ENCODE measurements around the gene SPEN. TPM values are rescaled to one million over a fixed set of nuclear protein-coding genes. Genes with fewer than 3 reads are reported as not detected.
"Not testable (repeated sequence)": the region's sequence is repeated elsewhere in the genome, so short reads cannot be mapped to it uniquely, and the experiment has no call there.

Gene SPEN
- polyA plus RNA-seq = 10 to 100 TPM in 1 of 3 donors, 1 to 10 TPM in 2; 1.2 to 46.0 (median 6.0) TPM

DNA sequence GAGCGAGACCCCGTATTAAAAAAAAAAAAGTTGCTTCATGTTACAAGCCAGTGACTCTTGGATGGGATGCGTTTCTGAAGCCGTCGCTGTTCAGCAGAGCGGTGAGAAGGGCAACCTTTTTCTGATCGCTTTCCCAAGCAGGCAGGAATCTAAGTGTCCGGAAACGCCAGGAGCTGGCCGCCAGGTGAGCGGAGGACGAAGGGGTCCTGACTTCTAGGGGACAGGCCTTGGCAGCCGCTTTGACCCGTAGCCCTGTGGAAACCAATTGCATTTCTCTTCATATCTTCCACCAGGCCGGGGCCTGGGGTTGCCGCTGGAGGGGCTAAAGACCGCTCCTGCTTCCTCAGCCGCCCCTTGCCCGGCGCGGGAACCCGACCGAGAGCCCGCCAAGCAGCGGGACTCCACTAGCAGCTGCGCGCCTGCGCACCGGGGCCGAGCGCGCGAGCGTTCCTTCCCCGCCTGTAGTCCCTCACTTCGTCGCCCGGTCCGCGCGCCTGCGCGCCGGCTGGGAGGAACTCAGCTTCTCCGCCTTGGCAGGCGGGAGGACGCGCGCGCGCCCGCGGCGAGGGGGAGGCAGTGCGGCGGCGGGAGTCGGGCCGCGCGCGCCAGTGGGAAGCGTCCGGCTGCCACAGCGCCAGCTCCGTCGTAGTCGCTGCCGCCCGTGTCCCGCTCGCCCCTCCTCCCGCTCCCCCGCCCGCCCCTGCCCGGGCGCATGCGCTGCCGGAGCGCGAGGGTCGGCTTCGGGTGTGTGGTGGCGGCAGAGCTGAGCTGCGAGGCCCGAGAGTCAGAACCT is at the start of gene SPEN:
Gene SPEN, plus strand, starts transcription at position 608 of the 793 bp plus-strand sequence. CDS start 361 bp downstream, outside the sequence.
- Mint-ChIP-seq H3K4me1 (peaks cover 44 to 55% of the 10 kb centered on the region in 2 donors), H3K27ac (peak within 1 kb of the TSS; percentile 93 to 98 (median 97)), H3K4me3 (peak within 1 kb of the TSS; percentile 92 to 99 (median 97)), H3K36me3 (no peaks in the 10 kb centered on the region), H3K9me3 (no peaks in the 10 kb centered on the region), H3K27me3 (ENCODE audit: low read depth in 3 of 3) (peaks cover 3 to 13% (median 9%) of the 10 kb centered on the region in 3 donors)
- peak; percentile 98 to 99 (median 99) for DNase-seq

DNA sequence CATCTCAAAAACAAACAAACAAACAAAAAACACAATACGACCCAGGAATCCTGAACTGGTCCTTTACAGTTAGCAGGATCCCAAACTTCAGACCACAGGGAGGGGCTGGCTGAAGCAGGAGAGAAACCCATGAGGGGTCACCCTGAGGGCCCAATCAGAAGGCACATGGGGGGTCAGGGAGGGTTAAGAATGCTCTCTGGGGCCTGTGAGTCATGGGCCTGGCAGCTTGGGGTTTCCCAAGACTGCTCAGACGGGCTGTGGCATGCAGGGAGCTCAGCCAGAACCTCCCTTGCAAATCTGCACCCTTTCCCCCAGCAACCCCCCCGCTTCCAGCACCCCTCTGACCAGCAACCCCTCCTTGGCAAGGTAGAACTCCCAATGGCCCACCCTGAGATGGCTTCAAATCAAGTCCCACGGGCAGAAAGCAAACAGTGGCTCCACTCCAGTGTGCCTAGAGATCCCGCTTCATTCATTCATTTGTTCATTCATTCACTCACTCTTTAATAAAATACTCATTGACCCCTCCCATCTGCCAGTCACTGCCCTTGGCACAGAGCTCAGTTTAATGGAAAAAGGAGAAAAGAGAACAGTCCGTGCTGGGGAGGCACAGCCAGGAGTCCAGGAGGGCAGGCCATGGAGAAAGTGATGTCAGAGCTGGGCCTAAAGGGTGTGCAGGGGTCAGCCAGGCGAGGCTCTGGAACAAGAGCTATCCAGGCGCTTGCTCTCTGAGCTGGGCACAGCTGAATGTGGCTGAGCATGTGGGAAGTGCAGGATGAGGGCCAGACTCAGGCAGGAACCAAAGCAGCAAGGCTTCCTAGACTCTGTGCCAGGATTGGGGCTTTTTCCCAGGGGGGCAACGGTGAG is 48.3 kb upstream of the SPEN start:
- Mint-ChIP-seq H3K36me3 (no peaks in the 10 kb centered on the region), H3K27ac (no peak overlapping the region)

GRCh38 chr1:15799928-15800835 is 47.3 kb upstream of the SPEN start:
- no peaks in the 10 kb centered on the region for H3K9me3 Mint-ChIP-seq
- H3K27ac Mint-ChIP-seq = peak overlapping the region in 1 of 6 donors; percentile 40
- H3K27me3 Mint-ChIP-seq (ENCODE audit: low read depth in 3 of 3) = peaks cover 0 to 9% (median 1%) of the 10 kb centered on the region in 3 donors
- H3K4me3 Mint-ChIP-seq = no peak overlapping the region
- H3K4me1 Mint-ChIP-seq = no peaks in the 10 kb centered on the region
- DNase-seq = no peak
- no peaks in the 10 kb centered on the region for H3K36me3 Mint-ChIP-seq

More for the DNA sequence above, 48.3 kb upstream of the SPEN start:
- H3K4me1 Mint-ChIP-seq = no peaks in the 10 kb centered on the region
- no peaks in the 10 kb centered on the region for H3K9me3 Mint-ChIP-seq
- H3K4me3 Mint-ChIP-seq = no peak overlapping the region
- no peak for DNase-seq
- peaks cover 0 to 9% (median 1%) of the 10 kb centered on the region in 3 donors for H3K27me3 Mint-ChIP-seq (ENCODE audit: low read depth in 3 of 3)

DNA sequence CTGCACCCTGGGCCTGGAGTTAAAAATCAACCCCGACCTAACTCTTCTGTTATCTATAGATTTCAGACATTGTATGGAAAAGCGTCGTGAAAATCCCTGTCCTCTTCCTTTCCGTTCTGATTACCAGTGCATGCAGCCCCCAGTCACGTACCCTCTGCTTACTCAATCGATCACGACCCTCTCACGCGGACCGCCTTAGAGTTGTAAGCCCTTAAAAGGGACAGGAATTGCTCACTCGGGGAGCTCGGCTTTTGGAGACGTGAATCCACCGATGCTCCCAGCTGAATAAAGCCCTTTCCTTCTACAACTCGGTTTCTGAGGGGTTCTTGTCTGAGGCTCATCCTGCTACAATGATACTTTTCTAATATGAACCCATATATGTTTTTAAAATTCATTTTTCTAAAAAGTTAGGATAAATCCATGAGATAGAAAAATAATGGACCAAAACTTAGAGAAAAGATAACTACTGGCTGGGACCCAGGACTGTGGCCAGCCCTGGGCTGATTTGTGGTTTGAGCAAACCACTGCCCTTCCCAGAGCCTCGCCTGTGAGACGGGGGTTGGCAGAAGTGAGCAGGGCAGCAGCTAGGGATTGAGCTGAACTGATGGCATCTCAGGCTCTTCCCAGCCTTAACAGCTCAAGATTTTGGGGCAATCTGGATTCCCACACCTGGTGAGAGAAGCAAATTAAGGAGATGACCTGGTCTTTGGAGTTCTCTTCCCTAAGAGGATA is 45.1 kb upstream of the SPEN start:
- peaks cover 0 to 9% (median 3%) of the 10 kb centered on the region in 3 donors for H3K27me3 Mint-ChIP-seq (ENCODE audit: low read depth in 3 of 3)
- H3K27ac Mint-ChIP-seq = no peak overlapping the region
- no peak overlapping the region for H3K4me3 Mint-ChIP-seq
- H3K9me3 Mint-ChIP-seq = no peaks in the 10 kb centered on the region
- H3K36me3 Mint-ChIP-seq = no peaks in the 10 kb centered on the region
- no peaks in the 10 kb centered on the region for H3K4me1 Mint-ChIP-seq
- no peak for DNase-seq

DNA sequence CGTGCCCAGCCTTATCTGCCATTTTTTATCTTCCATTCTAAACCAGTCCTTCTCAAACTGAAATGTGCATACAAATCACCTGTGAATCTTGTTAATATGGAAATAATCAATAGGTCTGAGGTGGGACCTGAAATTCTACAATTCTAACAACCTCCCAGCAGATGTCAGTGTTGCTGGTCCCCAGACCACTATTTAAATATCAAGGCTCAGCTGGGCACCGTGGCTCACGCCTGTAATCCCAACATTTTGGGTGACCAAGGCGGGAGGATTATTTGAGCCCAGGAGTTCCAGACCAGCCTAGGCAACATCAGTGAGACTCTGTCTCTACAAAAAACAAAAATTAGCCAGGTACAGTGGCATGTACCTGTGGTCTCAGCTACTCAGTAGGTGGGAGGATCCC is 44.1 kb upstream of the SPEN start:
- H3K9me3 Mint-ChIP-seq = no peaks in the 10 kb centered on the region
- no peak overlapping the region for H3K4me3 Mint-ChIP-seq
- H3K27me3 Mint-ChIP-seq (ENCODE audit: low read depth in 3 of 3) = peaks cover 0 to 9% (median 5%) of the 10 kb centered on the region in 3 donors
- H3K36me3 Mint-ChIP-seq = no peaks in the 10 kb centered on the region
- no peaks in the 10 kb centered on the region for H3K4me1 Mint-ChIP-seq
- H3K27ac Mint-ChIP-seq = no peak overlapping the region
- DNase-seq = peak in 1 of 3 donors; percentile 16

GRCh38 chr1:15804060-15804459 is 43.4 kb upstream of the SPEN start:
- peaks cover 0 to 9% (median 5%) of the 10 kb centered on the region in 3 donors for H3K27me3 Mint-ChIP-seq (ENCODE audit: low read depth in 3 of 3)
- H3K27ac Mint-ChIP-seq = no peak overlapping the region
- DNase-seq = no peak
- H3K4me3 Mint-ChIP-seq = no peak overlapping the region
- no peaks in the 10 kb centered on the region for H3K36me3 Mint-ChIP-seq
- no peaks in the 10 kb centered on the region for H3K4me1 Mint-ChIP-seq
- no peaks in the 10 kb centered on the region for H3K9me3 Mint-ChIP-seq

DNA sequence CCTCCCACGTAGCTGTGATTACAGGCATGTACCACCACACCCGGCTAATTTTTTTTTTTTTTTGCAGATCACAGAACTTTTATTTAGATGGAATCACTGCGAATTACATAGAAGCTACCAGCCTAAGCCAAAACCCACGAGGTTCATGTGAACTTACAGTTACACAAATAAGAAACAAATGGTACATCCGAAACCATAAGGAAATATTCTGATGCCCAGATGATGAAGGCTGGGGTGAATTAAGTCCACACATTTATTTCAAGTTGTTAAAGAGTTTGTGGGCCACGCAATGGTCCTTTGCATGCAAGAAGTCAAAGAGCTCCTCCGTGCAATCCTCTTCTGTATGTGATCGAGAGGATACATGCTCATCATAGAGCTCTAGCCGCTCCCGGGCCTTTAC is 40.4 kb upstream of the SPEN start:
- H3K27me3 Mint-ChIP-seq (ENCODE audit: low read depth in 3 of 3) = peaks cover 0 to 5% (median 4%) of the 10 kb centered on the region in 3 donors
- H3K4me1 Mint-ChIP-seq = no peaks in the 10 kb centered on the region
- no peak overlapping the region for H3K4me3 Mint-ChIP-seq
- H3K27ac Mint-ChIP-seq = no peak overlapping the region
- DNase-seq = no peak
- H3K36me3 Mint-ChIP-seq = no peaks in the 10 kb centered on the region
- H3K9me3 Mint-ChIP-seq = no peaks in the 10 kb centered on the region

- not testable (repeated sequence) for H3K4me1 Mint-ChIP-seq, H3K9me3 Mint-ChIP-seq
These were observed 40.0 kb upstream of the SPEN start, which contains the start of gene UQCRHL for GRCh38 chr1:15807549-15807948. TSS of gene UQCRHL (minus strand) at chr1:15807649. CDS start at chr1:15807649, 0 bp downstream.

GRCh38 chr1:15808955-15809354 is 38.6 kb upstream of the SPEN start:
- Mint-ChIP-seq H3K9me3 (no peaks in the 10 kb centered on the region), H3K27me3 (ENCODE audit: low read depth in 3 of 3) (peaks cover 0 to 4% (median 0%) of the 10 kb centered on the region in 3 donors), H3K27ac (no peak overlapping the region), H3K36me3 (no peaks in the 10 kb centered on the region), H3K4me3 (no peak overlapping the region), H3K4me1 (no peaks in the 10 kb centered on the region)
- DNase-seq = no peak

More at GRCh38 chr1:15807549-15807948, 40.0 kb upstream of the SPEN start, which contains the start of gene UQCRHL:
- H3K4me3 Mint-ChIP-seq; H3K27ac Mint-ChIP-seq; H3K36me3 Mint-ChIP-seq; DNase-seq; H3K27me3 Mint-ChIP-seq (ENCODE audit: low read depth in 3 of 3): not testable (repeated sequence)

- Mint-ChIP-seq H3K27ac (no peak overlapping the region), H3K9me3 (no peaks in the 10 kb centered on the region), H3K4me1 (no peaks in the 10 kb centered on the region), H3K4me3 (no peak overlapping the region), H3K36me3 (no peaks in the 10 kb centered on the region), H3K27me3 (ENCODE audit: low read depth in 3 of 3) (peaks cover 0 to 4% (median 0%) of the 10 kb centered on the region in 3 donors)
- no peak for DNase-seq
These were observed 37.4 kb upstream of the SPEN start for GRCh38 chr1:15810073-15810472.

- Mint-ChIP-seq H3K4me3 (no peak overlapping the region), H3K27ac (no peak overlapping the region), H3K4me1 (peaks cover 4 to 7% of the 10 kb centered on the region in 2 donors), H3K27me3 (ENCODE audit: low read depth in 3 of 3) (no peaks in the 10 kb centered on the region), H3K9me3 (no peaks in the 10 kb centered on the region), H3K36me3 (no peaks in the 10 kb centered on the region)
- no peak for DNase-seq
These were observed 30.8 kb upstream of the SPEN start for GRCh38 chr1:15816674-15817073.

- peaks cover 3 to 4% of the 10 kb centered on the region in 2 donors for H3K4me1 Mint-ChIP-seq
- H3K4me3 Mint-ChIP-seq = no peak overlapping the region
- DNase-seq = no peak
- no peaks in the 10 kb centered on the region for H3K27me3 Mint-ChIP-seq (ENCODE audit: low read depth in 3 of 3)
- H3K9me3 Mint-ChIP-seq = no peaks in the 10 kb centered on the region
- peak overlapping the region in 1 of 6 donors; percentile 42 for H3K27ac Mint-ChIP-seq
- H3K36me3 Mint-ChIP-seq = no peaks in the 10 kb centered on the region
These were observed 27.0 kb upstream of the SPEN start for GRCh38 chr1:15820478-15820877.

DNA sequence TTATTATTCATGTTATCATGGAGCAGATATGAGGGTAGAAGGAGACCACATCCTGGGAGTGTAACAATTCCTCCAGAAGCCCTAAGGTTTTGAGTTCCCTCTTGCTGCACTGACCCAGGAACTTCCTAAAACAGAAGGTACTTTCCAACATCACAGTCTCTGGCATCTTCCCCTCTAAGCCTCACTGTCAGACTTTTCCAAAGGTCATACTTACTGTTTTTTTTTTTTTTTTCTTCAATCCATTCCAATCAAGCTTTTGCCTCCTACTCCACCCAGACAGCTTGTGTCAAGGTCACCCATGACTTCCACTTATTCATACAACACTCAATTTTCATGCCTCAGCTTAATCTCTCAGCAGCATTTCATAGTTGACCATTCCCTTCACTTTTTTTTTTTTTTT is 21.7 kb upstream of the SPEN start:
- Mint-ChIP-seq H3K4me3 (no peak overlapping the region), H3K4me1 (peaks cover 11 to 13% of the 10 kb centered on the region in 2 donors), H3K27ac (no peak overlapping the region), H3K27me3 (ENCODE audit: low read depth in 3 of 3) (no peaks in the 10 kb centered on the region), H3K9me3 (no peaks in the 10 kb centered on the region), H3K36me3 (no peaks in the 10 kb centered on the region)
- DNase-seq = no peak

Measured in immature natural killer cell (primary cell).